A549 treated with AZD9567 at 1 μM for 4 hours (cell line): Measurements from ENCODE around the gene PPIL6. TPM values are rescaled to one million over a fixed set of nuclear protein-coding genes. Genes with fewer than 3 reads are reported as not detected.

Experiments
- total RNA-seq: library from RNA; stranded (reverse); fragments of 200-300 nt; extraction: Qiagen RNA extraction; gene quantifications from 5 replicates; pipeline ENCODE4 v1.2.3, GENCODE V29; 2022; ENCODE audit not compliant: insufficient read depth

PPIL6 gene
- 2.0 to 3.3 TPM (median 2.9 TPM) in 5 replicates for total RNA-seq

DNA sequence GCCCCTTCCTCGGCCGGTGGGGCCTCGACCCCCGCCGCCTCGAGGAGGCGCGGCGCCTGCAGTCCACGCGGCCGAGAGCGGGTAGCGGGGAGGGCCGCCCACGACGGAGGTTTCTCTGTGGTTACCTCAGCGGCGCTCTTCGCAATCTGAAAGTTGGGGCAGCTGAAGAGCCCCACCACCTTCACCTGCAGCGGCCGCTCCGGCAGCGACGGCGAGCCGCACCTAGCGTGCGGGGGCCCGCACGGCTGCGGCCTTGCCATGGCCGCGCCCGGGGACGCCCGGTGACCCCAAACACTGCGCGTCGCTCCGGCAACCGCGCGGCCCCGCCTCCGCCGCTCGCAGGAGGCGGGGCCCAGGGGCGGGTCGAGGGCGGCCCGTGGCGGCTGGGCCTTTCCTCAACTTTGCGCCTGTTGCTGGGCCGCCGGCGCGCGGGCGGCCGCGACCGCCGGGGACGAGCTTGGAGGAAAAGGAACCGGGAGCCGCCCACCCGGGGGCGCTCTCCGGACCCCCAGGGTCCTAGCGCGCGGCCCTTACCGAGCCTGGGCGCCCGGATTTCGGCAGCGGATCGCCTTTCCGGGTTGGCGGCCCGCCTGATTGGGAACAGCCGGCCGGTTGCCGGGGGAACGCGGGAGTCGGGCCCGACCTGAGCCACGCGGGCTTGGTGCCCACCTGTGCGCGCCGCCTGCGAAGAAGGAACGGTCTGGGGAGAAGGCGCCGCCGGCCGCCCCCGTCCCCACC lies at the start of gene PPIL6, which contains the start of gene SMPD2:
Gene PPIL6, minus strand, starts transcription at position 298 of the 738 bp plus-strand sequence. Its CDS starts 38 bp downstream, at position 260.
Gene SMPD2, plus strand, starts transcription at position 394 of the 738 bp plus-strand sequence. CDS start 398 bp downstream, outside the sequence.

DNA sequence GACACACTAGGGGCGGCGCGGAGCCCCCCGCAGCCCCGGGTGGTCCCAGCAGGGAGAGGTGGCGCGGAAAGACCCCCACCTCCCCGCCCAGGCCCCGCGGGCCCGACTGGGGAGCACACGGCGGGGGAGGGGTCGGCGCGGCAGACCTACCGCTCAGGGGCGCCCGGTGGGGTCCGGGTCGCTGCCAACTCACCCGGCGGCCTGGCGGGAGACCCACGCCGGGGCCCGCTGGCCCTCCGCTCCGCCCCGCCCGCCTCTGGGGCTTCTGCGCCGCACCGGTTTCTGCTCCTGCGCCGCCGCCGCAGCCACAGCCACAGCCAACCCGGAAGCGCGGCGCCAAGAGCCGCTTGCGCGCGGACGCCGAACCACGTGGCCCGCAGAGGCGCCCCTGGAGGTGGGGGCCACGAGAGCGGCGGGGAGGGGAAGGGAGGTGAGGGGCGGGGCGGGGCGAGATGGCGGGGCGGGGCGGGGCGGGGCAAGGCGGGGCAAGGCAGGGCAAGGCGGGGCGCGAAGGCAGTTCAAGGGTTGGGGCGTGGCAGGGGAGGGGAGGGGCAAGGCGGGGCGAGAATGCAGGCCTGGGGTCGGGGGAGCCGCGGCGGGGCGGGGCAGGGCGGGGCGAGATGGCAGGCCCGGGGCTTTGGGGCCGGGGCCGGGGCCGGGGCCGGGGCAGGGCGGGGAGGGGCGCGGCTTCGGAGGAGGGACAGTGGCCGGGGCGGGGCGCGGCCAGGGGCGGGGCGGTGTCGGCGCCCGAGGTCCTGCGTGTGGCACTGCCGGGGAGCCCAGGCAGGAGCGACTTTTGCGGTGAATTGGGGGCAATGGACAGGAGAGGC lies 42.7 kb upstream of the PPIL6 start, which contains the start of gene ZBTB24:
Gene ZBTB24, minus strand, starts transcription at position 315 of the 830 bp plus-strand sequence. CDS start 1,193 bp downstream, outside the sequence.

GRCh38 chr6:109455437-109456110 lies 15.1 kb upstream of the PPIL6 start, which contains the start of gene MICAL1:
TSS of gene MICAL1 (minus strand) at chr6:109455772. CDS start at chr6:109454196, 1,576 bp downstream.

DNA sequence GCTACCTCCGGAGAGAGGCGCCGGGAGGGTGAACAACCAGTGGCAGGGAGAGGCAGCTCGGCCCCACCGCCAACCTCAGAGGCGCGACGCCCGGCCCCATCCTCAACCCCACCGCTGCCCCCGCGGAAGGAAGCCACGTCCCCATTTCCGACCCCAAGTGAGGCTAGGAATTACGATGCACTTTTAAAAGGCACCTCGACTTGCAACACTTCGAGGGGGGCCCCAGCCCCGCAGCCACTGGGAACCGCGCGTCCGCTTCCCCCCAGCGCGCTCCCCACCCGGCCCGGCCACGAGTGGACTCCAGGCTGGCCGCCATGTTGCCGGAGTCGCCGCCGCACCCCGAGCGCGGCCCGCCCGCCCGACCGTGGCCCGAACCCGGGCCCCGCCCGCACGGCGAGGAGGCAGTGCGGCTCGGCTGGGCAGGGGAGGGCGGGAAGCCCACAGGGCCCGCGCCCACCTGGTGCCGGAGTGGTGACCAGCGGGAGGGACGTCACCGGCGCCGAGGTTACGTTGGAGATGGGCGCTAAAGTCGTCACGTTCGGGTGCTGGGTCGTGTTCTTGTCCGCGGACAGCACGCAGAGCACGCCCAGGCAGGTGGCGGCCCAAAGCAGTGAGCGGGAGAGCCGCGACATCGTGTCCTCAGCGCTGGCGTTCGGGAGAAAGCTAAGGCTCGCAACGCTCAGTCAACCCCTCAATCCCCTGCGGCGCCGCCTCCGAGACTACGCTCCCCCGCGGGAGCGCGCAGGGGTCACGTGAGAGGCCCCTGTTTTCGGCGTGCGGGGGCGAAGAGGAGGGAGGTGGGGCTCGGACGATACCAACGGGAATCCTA lies 58.5 kb downstream of the PPIL6 start, which contains the start of gene CD164:
Gene CD164, minus strand, starts transcription at position 721 of the 829 bp plus-strand sequence. Its CDS starts 89 bp downstream, at position 632.

Other genes with a start within 250 kb of the PPIL6 start
- gene CD164, start 58.2 kb downstream of the PPIL6 start, total RNA-seq = 92.1 to 134 TPM (median 117 TPM) in 5 replicates
- gene SMPD2, start 96 bp upstream of the PPIL6 start, total RNA-seq = 7.5 to 16.3 TPM (median 14.0 TPM) in 5 replicates
- 14.7 to 19.2 TPM (median 16.7 TPM) in 5 replicates for gene MICAL1, start 15.1 kb upstream of the PPIL6 start, total RNA-seq
- 4.4 to 6.0 TPM (median 4.8 TPM) in 5 replicates for gene ZBTB24, start 42.6 kb upstream of the PPIL6 start, total RNA-seq